Measurements from ENCODE around the gene PDCD6IP.

The PDCD6IP gene

GRCh38 chr3:33895658-33896057 lies 97.2 kb downstream of the PDCD6IP start:
- DNase-seq (ENCODE audit: low spot score) = no peak

GRCh38 chr3:33897306-33897705 lies 98.9 kb downstream of the PDCD6IP start:
- DNase-seq (ENCODE audit: low spot score) = no peak

- no peak for DNase-seq (ENCODE audit: low spot score)
Measured at GRCh38 chr3:33898901-33899300, 100.5 kb downstream of the PDCD6IP start.

DNA sequence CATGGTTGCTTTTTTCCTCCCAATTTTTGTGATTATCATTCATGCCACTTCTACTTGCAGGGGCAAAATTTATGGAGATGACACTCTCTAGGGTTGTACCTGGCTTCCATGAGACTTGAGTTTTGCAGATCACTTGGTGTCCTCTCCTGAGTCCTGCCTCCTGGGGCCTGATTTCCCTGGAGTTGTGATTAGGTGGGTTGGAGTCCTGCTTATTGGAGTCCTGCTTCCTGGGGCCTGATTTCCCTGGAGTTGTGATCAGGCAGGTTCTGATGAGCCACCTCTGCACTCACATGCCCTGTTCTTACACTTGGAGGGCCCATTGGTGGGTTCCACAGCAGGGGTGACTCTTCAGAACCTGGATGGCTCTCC lies 102.0 kb downstream of the PDCD6IP start:
- DNase-seq (ENCODE audit: low spot score) = no peak

- DNase-seq (ENCODE audit: low spot score) = no peak
Measured at GRCh38 chr3:33900809-33901505, 102.5 kb downstream of the PDCD6IP start.

- no peak for DNase-seq (ENCODE audit: low spot score)
Measured at GRCh38 chr3:33901862-33902563, 103.6 kb downstream of the PDCD6IP start.

- DNase-seq (ENCODE audit: low spot score) = no peak
Measured at GRCh38 chr3:33904730-33905129, 106.3 kb downstream of the PDCD6IP start.

- DNase-seq (ENCODE audit: low spot score) = no peak
Measured at GRCh38 chr3:33908250-33908851, 109.9 kb downstream of the PDCD6IP start.

- no peak for DNase-seq (ENCODE audit: low spot score)
Measured at GRCh38 chr3:33909547-33909946, 111.1 kb downstream of the PDCD6IP start.

DNA sequence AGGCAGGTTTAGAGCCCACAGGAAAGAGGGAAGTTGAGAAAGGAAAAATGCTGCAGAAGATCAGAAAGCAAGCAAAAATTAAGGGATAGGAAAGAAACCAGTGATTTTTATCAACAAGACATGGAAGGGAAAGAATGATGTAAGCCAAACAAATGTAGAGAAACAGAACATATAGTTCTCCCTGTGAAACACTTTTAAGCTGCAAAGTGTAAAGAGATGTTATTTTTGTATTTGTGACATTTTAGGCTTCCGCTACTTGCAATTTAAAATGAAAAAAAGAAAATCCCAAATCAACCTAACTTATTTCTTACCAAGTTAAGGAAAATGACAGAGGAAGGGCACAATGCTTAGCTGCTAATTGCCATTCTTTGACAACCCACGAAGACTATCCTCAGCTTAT lies 111.6 kb downstream of the PDCD6IP start:
- no peak for DNase-seq (ENCODE audit: low spot score)

DNA sequence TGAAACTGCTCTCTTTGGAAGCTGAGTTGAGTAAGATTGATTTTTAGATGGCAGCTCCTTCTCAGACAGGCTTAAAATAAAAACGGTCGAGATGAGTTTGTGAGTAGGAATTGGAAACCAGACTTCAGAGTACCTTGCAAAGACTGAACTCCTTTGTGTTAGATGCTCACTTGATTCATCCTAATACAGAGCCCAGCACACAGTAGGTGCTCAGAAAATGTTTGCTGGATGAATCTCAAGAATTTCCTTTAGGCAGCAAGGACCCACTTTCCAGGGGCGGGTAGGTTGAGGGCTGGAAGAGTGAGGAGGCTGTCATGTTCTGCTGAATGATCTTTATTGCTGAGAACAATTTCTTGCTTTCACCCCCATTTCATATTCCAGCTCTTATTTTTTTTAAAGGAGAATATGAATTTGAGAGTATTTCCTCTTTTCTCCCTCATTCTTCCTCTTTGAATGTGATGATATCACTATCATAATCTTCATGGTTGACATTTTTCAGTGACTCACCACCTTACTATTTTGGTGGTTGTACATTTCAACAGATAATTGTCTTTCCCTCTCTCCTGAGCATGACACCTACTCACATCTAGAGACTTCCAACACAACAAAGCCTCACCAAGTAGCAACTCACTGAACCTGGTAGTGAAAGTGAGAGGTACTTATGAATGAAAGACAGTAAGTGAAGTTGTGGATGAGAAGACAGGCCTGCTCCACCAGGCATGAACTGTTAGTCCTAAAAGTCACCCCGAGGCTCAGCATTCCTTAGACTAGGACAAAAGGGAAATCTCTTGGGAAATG lies 113.3 kb downstream of the PDCD6IP start:
- no peak for DNase-seq (ENCODE audit: low spot score)

- no peak for DNase-seq (ENCODE audit: low spot score)
Measured at GRCh38 chr3:33914212-33914611, 115.8 kb downstream of the PDCD6IP start.

- no peak for DNase-seq (ENCODE audit: low spot score)
Measured at GRCh38 chr3:33914731-33915379, 116.4 kb downstream of the PDCD6IP start.

GRCh38 chr3:33915796-33916546 lies 117.5 kb downstream of the PDCD6IP start:
- no peak for DNase-seq (ENCODE audit: low spot score)

DNA sequence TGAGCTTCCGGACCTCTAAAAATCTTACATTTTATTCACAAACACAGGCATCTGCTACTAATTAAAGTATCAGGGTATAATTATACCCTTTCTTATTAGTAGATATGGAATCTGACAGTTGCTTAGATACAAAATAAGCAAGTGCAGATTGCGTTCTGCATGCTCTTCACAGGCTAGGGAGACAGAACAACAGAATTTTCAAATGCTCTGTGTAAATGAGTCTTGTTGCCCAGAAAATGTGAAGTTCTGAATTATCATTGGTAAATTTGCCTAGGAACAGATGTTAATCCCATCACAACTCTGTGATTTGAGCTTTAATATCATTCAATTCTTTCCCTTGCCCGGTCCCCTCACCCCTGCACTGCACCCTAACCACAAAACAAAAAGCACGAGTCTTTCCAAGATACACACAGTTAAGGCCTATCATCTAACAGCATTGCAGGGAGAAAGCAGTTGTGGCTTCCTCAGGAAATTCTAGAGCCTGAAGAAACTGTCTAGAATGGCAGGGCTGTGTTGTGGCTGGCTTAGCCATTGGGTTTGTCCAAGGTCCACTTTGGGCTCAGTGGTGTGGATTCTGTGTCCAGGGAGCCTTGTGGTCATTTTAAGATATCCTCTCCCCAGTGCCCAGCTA lies 119.8 kb downstream of the PDCD6IP start:
- DNase-seq (ENCODE audit: low spot score) = no peak
